Measurements from ENCODE around the gene POLR1A. TPM values are rescaled to one million over a fixed set of nuclear protein-coding genes. Genes with fewer than 3 reads are reported as not detected.

The POLR1A gene
- total and polyA plus RNA-seq, 2 of the 13 experiments (the other 11 are each of a cell fraction or from before 2014, with no cell fraction given): 7.2 to 39.9 TPM

GRCh38 chr2:86105252-86105968, at the start of gene POLR1A (continued):
- TF ChIP-seq RXRB (CRISPR knock-in tag; IDR thresholded peaks at IDR 0.05; ENCODE audit: borderline replicate concordance) (no peak), ZNF335 (CRISPR knock-in tag; IDR thresholded peaks at IDR 0.05) (no peak), PCBP1 (IDR thresholded peaks at IDR 0.05; ENCODE audit: borderline replicate concordance, low read depth, low read length) (0 out of 2 replicates have a peak, but pooled peaks have one; percentile 76), ARID2 (CRISPR knock-in tag; IDR thresholded peaks at IDR 0.05; ENCODE audit: borderline replicate concordance) (no peak), POLR2A (IDR thresholded peaks at IDR 0.05; ENCODE audit: insufficient read depth in 1 of 2, low read depth in 2 of 2, low read length in 2 of 2) (no peak), E2F2 (CRISPR knock-in tag; IDR thresholded peaks at IDR 0.05; ENCODE audit: borderline replicate concordance) (peak; percentile 59; the same call in 1 of the 2 replicates), TBX2 (CRISPR knock-in tag; IDR thresholded peaks at IDR 0.05; ENCODE audit: borderline replicate concordance) (no peak), RARA (CRISPR knock-in tag; IDR thresholded peaks at IDR 0.05) (no peak), ZNF350 (CRISPR knock-in tag; IDR thresholded peaks at IDR 0.05; ENCODE audit: borderline replicate concordance, low read depth) (no peak), MAFG (CRISPR knock-in tag; IDR thresholded peaks at IDR 0.05) (no peak), FOXC1 (CRISPR knock-in tag; IDR thresholded peaks at IDR 0.05; ENCODE audit: borderline replicate concordance) (no peak), ZFP62 (CRISPR knock-in tag; IDR thresholded peaks at IDR 0.05) (peak; percentile 68; the same call in 1 of the 2 replicates), ZNF333 (CRISPR knock-in tag; IDR thresholded peaks at IDR 0.05; ENCODE audit: borderline replicate concordance) (no peak), HNRNPK (IDR thresholded peaks at IDR 0.05; ENCODE audit: low read depth, low read length, poor library complexity, severe bottlenecking) (no peak), ZFP90 (CRISPR knock-in tag; IDR thresholded peaks at IDR 0.05; ENCODE audit: borderline replicate concordance) (0 out of 2 replicates have a peak, but pooled peaks have one; percentile 69), NCOR1 (IDR thresholded peaks at IDR 0.05; ENCODE audit: borderline replicate concordance, low read length) (no peak), ZNF10 (CRISPR knock-in tag; IDR thresholded peaks at IDR 0.05; ENCODE audit: borderline replicate concordance, low read depth) (no peak), ZNF44 (CRISPR knock-in tag; IDR thresholded peaks at IDR 0.05) (no peak), CREM (IDR thresholded peaks at IDR 0.05) (no peak; the same call in none of the 2 replicates), CREM (CRISPR knock-in tag; IDR thresholded peaks at IDR 0.05) (no peak), SRSF9 (IDR thresholded peaks at IDR 0.05; ENCODE audit: borderline replicate concordance, insufficient read depth, low read depth, low read length, poor library complexity, severe bottlenecking) (no peak), EED (CRISPR knock-in tag; IDR thresholded peaks at IDR 0.05) (no peak)
- TF ChIP-seq, protein P1, sequence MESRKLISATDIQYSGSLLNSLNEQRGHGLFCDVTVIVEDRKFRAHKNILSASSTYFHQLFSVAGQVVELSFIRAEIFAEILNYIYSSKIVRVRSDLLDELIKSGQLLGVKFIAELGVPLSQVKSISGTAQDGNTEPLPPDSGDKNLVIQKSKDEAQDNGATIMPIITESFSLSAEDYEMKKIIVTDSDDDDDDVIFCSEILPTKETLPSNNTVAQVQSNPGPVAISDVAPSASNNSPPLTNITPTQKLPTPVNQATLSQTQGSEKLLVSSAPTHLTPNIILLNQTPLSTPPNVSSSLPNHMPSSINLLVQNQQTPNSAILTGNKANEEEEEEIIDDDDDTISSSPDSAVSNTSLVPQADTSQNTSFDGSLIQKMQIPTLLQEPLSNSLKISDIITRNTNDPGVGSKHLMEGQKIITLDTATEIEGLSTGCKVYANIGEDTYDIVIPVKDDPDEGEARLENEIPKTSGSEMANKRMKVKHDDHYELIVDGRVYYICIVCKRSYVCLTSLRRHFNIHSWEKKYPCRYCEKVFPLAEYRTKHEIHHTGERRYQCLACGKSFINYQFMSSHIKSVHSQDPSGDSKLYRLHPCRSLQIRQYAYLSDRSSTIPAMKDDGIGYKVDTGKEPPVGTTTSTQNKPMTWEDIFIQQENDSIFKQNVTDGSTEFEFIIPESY (CRISPR knock-in tag; IDR thresholded peaks at IDR 0.05): no peak
- TF ChIP-seq, protein P2, sequence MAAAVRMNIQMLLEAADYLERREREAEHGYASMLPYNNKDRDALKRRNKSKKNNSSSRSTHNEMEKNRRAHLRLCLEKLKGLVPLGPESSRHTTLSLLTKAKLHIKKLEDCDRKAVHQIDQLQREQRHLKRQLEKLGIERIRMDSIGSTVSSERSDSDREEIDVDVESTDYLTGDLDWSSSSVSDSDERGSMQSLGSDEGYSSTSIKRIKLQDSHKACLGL (CRISPR knock-in tag; IDR thresholded peaks at IDR 0.05): no peak
- TF ChIP-seq, protein P3, sequence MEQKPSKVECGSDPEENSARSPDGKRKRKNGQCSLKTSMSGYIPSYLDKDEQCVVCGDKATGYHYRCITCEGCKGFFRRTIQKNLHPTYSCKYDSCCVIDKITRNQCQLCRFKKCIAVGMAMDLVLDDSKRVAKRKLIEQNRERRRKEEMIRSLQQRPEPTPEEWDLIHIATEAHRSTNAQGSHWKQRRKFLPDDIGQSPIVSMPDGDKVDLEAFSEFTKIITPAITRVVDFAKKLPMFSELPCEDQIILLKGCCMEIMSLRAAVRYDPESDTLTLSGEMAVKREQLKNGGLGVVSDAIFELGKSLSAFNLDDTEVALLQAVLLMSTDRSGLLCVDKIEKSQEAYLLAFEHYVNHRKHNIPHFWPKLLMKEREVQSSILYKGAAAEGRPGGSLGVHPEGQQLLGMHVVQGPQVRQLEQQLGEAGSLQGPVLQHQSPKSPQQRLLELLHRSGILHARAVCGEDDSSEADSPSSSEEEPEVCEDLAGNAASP (CRISPR knock-in tag; IDR thresholded peaks at IDR 0.05; ENCODE audit: borderline replicate concordance): peak; percentile 58; the same call in 1 of the 2 replicates
